ENCODE data around the gene TNIP2.

DNA sequence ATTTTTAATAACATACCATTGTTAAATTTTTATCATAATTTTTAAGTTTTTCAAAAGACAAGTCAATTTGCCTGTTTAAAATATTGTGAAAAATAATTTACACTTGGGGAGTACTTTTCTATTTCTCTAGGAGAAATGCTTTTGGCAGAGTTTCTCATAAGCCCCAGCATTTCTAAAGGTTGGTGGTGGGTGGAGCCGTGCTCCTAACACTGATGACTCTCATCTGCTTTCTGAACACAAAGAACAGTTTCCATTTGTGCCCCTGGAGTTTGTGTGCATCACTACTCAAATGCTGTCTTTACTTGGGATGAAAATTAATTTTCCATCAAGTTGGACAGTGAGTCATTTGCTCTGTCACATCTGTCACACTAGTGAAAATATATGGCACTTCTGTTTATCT, 57.6 kb downstream of the TNIP2 start:
- TF ChIP-seq, protein P1, sequence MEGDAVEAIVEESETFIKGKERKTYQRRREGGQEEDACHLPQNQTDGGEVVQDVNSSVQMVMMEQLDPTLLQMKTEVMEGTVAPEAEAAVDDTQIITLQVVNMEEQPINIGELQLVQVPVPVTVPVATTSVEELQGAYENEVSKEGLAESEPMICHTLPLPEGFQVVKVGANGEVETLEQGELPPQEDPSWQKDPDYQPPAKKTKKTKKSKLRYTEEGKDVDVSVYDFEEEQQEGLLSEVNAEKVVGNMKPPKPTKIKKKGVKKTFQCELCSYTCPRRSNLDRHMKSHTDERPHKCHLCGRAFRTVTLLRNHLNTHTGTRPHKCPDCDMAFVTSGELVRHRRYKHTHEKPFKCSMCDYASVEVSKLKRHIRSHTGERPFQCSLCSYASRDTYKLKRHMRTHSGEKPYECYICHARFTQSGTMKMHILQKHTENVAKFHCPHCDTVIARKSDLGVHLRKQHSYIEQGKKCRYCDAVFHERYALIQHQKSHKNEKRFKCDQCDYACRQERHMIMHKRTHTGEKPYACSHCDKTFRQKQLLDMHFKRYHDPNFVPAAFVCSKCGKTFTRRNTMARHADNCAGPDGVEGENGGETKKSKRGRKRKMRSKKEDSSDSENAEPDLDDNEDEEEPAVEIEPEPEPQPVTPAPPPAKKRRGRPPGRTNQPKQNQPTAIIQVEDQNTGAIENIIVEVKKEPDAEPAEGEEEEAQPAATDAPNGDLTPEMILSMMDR (IDR thresholded peaks at IDR 0.05), result no peak
- TF ChIP-seq POLR2A (IDR thresholded peaks at IDR 0.05), result no peak
